ENCODE results near the gene RAB25. TPM values are rescaled to one million over a fixed set of nuclear protein-coding genes. Genes with fewer than 3 reads are reported as not detected.

RAB25 gene
- total RNA-seq, 4 donors from 2014 or later, result 211 to 281 (median 251) TPM

- intact Hi-C loops (cut with DNase I; ENCODE audit: low total_unique reads), result no loop called here
- TF ChIP-seq CTCF (IDR thresholded peaks at IDR 0.05) (no peak), POLR2A (IDR thresholded peaks at IDR 0.05) (no peak)
- H3K4me3 ChIP-seq (ENCODE audit: low read depth, poor library complexity, severe bottlenecking), result peak overlapping the region; percentile 62
- peak in 1 of 2 donors; percentile 91 for DNase-seq (ENCODE audit: low spot score in 2 of 2)
- WGBS, 2 donors, result 0 to 1% methylated on average over 40 to 44 of the region's 63 CpGs
These were observed 7.8 kb upstream of the RAB25 start for GRCh38 chr1:156052862-156053767.

- WGBS, 2 donors, result 1% methylated on average over 27 to 39 of the region's 49 CpGs
- intact Hi-C loops (cut with DNase I; ENCODE audit: low total_unique reads), result no loop called here
- peak; percentile 75 to 96 for DNase-seq (ENCODE audit: low spot score in 2 of 2)
- H3K4me3 ChIP-seq (ENCODE audit: low read depth, poor library complexity, severe bottlenecking), result peak within 1 kb of the TSS; percentile 79
- TF ChIP-seq POLR2A (IDR thresholded peaks at IDR 0.05) (no peak), CTCF (IDR thresholded peaks at IDR 0.05) (no peak)
These were observed 7.0 kb upstream of the RAB25 start, which contains the start of gene UBQLN4 for GRCh38 chr1:156053768-156054499. TSS of gene UBQLN4 (minus strand) at chr1:156053798. CDS start at chr1:156053701, 97 bp downstream.

GRCh38 chr1:156054500-156055280, 6.3 kb upstream of the RAB25 start, which contains the start of gene LAMTOR2:
TSS of gene LAMTOR2 (plus strand) at chr1:156054782. CDS start at chr1:156054890, 108 bp downstream.
- H3K4me3 ChIP-seq (ENCODE audit: low read depth, poor library complexity, severe bottlenecking), result peak within 1 kb of the TSS; percentile 79
- intact Hi-C loops (cut with DNase I; ENCODE audit: low total_unique reads), result no loop called here
- WGBS, 2 donors, result 1% methylated on average over 34 to 48 of the region's 53 CpGs
- DNase-seq (ENCODE audit: low spot score in 2 of 2), result peak; percentile 98 to 100
- no peak for TF ChIP-seq POLR2A (IDR thresholded peaks at IDR 0.05)
- TF ChIP-seq CTCF (IDR thresholded peaks at IDR 0.05), result no peak

GRCh38 chr1:156055281-156056048, 5.5 kb upstream of the RAB25 start:
- no peak for TF ChIP-seq CTCF (IDR thresholded peaks at IDR 0.05)
- TF ChIP-seq POLR2A (IDR thresholded peaks at IDR 0.05), result no peak
- 31 to 36% methylated on average over 10 to 11 of the region's 17 CpGs for WGBS, 2 donors
- peak overlapping the region; percentile 79 for H3K4me3 ChIP-seq (ENCODE audit: low read depth, poor library complexity, severe bottlenecking)
- intact Hi-C loops (cut with DNase I; ENCODE audit: low total_unique reads), result no loop called here
- DNase-seq (ENCODE audit: low spot score in 2 of 2), result no peak

Measured in lower leg skin (tissue), 4 donors.